G401.6 (cell line): ENCODE measurements around the gene CXorf49.

Source experiments
- FAIRE-seq: peaks from 2 replicates; lab custom pipeline; 2012; peaks lifted over from hg19 to GRCh38; lab: Jason Lieb, UNC

CXorf49 gene

DNA sequence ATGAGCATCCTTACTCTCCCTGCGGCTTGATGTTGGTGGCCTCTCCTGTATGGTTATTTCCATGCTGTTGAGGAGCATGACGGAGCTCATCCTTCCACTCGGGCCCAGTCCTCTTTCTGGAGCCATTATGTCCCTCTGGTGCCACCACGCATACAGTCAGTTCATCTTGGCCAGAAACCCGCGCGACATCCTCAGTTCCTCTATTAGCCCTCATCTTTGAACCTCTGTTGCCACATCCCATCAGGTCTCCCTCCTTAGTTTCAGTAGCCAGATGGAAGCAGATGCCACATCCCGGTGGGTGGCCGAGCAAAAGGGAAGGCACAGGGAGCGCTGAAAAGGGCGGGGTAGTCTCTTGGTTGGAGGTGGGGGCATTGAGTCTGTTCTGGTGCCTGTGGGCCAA is 46.1 kb downstream of the CXorf49 start:
- no peak for FAIRE-seq

DNA sequence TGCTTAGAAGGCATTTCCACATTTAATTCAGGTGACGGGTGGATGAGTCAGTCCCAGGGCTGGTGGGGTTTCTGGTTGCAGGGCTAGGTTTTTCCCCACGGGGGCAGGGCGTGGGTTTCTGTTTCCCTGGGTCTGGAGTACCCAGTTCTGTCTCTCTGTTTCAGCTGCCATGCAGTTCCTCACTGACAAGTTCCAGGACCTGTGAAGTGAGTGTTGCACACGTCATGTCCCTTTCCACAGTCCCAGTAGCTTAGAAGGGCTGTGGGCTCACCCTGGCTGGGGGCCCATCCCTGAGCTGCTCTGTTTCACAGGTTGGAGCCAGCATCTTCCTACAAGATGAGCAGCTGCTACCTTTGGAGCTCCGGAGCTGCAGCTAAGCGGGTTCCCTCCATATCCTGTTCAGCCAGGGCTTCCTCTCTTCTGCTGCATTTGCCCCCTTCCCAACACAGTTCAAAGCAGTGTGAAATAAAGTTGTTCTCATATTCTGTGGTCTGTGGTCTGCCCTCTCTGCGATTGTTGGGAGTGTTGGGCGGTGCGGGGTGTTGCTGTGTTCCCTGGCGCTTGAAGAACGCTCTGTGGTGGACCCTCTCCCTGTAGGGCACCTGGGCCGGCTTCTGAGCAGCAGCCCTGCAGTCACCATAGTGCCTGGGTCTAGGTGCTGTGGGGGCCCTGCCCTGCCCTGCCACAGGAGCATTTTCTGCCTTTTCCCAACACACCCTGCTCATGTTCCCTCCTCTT is 46.9 kb downstream of the CXorf49 start:
- FAIRE-seq, result no peak

DNA sequence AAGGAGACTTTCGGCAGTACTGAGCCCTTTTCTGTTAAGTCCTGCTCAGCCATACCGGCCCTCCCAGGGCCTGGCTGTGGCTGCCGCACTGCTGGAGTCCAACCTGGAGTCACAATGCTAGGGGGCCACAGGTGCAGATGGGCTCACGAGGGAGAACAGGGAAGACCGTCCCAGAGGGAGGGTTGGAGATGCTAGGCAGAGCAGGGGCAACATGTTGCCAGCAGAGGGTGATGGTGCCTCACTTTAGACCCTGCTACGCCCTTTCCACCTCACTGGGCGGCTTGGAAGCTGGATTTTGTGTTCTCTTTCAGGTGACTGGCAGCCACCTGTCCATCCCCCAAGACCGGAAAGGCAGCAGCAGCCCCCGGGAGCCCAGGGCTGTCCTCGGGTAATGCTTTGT is 48.1 kb downstream of the CXorf49 start:
- peak; percentile 66 for FAIRE-seq

DNA sequence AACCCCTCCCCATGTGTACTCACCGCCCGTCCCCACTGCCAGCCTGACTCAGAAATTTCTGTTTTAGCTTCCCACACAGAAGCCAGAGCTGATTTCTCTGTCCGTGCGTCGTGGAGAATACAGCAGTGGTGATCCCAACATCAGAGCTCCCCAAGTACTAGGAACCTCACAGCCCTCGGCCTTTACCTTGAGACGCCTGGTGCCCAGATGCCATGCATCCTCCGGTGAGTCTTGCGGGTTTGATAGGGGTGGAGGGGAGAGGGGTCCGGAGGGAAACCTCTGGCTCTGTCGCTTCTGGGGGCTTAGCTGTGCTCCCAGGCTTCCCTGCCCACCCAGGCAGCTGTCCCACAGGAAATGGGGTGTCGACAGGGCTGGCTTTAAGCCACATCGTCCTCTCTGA is 48.6 kb downstream of the CXorf49 start:
- FAIRE-seq, result no peak

DNA sequence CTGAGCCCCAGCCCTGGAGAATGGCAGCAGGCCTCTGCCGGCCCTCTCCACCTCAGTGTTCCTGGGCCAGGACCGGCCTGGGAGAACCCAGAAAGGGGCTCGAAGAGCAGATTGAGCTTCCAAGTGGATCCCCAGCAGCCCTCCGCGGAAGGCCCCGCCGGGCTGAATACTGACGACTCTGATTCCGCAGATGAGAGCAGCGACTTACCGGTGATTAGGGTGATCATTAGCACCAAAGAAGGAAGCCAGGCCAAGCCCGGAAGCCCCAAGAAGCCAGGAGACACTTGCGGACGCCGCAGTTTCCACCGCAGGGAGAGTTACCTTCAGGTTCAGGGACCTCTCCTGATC is 49.9 kb downstream of the CXorf49 start:
- no peak for FAIRE-seq

DNA sequence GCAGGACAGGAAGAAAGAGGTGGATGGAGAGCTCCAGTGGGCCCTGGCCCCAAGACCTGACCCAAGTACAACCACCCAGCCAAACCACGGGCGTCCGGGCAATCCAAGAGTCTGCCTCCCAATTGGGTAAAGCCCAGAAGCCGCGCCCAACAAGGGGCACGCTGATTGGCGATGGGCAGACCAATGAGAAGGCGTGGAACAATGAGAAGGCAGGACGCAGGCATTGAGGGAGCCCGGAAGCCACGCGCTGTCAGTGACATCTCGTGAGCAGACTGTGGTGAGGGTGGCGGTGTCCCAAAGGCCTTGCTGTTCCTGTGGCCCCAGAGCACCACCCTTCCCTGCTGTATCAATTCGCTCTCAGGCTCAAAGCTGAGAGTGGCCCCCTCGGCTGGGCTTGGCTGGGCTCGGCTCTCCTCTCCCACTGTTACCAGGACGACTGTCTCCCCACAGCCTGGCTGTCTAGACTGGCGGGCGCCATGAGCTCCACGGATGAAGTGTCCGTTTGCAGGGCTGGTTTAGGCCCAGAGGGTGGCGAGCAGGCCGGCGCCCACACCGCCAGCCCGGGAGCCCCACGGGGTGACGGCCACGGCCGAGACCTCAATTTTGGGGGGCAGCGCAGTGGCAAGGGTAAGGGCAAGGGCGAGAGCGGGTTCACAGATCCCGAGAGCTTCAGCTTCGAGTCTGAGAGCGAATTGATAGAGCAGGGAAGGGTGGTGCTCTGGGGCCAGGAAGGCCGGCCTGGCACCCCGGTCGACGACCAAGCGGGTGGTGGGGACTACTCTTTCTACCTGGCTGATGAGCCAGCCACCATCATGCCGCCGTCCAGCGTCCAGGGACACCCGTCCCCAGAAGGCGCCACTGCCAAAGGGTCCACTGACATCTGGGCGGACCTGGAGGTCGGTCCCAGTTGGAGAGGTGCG is 50.5 kb downstream of the CXorf49 start, which contains the start of gene LOC101059915:
LOC101059915 (plus strand) TSS at position 219 of the 920 bp plus-strand sequence.
- FAIRE-seq, result no peak

DNA sequence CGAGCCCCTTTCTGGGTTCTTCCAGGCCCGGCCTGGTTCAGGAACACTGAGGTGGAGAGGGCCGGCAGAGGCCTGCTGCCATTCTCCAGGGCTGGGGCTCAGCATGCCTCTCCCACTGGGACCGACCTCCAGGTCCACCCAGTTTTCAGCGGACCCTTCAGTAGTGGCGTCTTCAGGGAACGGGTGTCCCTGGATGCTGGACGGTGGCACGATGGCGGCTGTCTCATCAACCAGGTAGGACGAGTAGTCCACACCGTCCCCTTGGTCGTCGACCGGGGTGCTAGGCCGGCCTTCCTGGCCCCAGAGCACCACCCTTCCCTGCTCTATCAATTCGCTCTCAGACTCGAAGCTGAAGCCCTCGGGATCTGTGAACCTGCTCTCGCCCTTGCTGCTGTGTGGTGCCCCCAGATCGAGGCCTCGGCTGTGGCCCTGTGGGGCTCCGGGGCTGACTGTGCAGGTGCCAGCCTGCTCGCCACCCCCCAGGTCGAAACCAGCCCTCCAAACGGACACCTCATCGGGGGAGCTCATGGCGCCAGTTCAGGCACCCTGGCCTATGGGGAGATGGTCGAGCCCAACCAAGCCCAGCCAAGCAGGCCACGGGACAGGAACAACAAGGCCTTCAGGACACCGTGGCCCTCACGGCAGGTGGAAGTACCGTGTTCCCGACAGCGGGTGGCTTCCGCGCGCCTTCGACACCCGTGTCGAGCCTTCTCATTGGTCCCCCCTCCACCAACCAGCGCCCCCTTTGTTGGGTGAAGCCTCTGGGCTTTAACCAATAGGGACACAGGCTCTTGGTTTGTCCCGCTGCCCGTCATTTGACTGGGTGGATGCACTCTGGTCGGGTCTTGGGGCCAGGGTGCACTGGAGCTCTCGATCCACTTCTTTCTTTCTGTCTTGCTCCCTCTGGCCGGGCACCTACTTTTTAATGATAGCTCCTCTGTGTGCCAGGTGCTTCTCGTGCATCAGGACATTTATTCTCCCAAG is 51.6 kb downstream of the CXorf49 start:
- no peak for FAIRE-seq

DNA sequence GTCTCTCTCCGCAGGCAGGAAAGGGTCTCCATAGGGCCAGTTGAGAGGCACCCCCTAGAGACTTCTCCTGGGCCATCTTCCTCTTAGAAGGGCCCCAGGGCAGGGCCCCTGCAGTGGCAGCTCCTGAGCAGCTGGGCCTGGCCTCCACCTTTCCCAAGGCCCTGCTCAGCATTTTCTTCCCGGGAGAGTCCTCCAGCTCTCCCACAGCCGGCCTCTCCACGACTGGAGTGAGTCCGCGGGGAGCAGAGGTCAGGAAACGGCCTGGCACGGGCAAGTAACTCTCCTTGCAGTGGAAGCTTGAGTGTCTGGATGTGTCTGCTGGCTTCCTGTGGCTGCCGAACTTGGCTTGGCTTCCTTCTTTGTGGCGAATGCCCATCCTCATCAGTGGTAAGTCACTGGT is 52.3 kb downstream of the CXorf49 start:
- FAIRE-seq, result no peak

DNA sequence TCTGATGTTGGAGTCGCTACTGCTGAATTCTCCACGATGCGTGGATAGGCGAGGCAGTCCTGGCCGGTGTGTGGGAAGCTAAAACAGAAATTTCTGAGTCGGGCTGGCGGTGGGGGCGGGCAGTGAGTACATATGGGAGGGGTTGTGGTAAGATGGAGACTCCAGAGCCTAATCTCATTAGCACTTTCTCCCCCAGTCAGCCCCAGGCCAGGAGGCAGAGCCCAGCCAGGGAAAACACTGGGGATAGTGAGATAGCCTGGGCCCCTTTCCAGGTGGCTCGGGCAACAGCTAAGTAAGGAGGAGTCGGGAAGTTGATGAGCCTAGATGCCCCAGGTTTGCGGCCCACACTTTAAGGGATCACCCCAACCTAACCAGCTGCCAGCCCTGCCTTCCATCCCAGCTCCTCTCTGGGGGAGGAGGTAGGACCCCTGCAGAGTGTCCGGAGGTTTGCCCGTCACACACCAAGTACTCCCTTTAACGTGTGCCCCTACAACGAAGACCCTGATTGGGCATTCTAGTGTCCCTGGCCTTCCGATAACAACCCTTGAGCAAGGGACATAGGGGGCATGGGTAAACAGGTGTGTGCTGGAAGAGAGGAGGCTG is 53.1 kb downstream of the CXorf49 start:
- no peak for FAIRE-seq
